Urinary bladder (tissue), 4 donors: ENCODE measurements around the gene MMD2. TPM values are rescaled to one million over a fixed set of nuclear protein-coding genes. Genes with fewer than 3 reads are reported as not detected.
"Not testable (repeated sequence)": the region's sequence is repeated elsewhere in the genome, so short reads cannot be mapped to it uniquely, and the experiment has no call there.

Experiments used
- DNase-seq: peaks from one replicate; pipeline ENCODE4 v3.0.0-alpha.2; 2015; ENCODE audit errors: extremely low spot score
- H3K27ac ChIP-seq: one replicate; pipeline ENCODE4 v1.5.1; 2013; ENCODE audit warnings: low read depth, mild to moderate bottlenecking, moderate library complexity
- H3K36me3 ChIP-seq: one replicate; pipeline ENCODE4 v1.6.1; 2013; ENCODE audit warnings: mild to moderate bottlenecking, moderate library complexity; ENCODE audit not compliant: insufficient read depth
- H3K4me1 ChIP-seq: one replicate; pipeline ENCODE4 v1.6.1; 2013; ENCODE audit warnings: mild to moderate bottlenecking, moderate library complexity; ENCODE audit not compliant: insufficient read depth
- H3K4me3 ChIP-seq: one replicate; pipeline ENCODE4 v1.5.1; 2013; ENCODE audit warnings: low read depth, low read length
- WGBS: extraction: QIAGEN DNeasy Blood & Tissue Kit; methylation state at CpG from one replicate; pipeline ENCODE4 v1.1.7; 2013; 5-methylcytosine and 5-hydroxymethylcytosine counted together
- polyA plus RNA-seq: library from polyadenylated mRNA; stranded (reverse); fragments of 200-250 nt; gene quantifications from one replicate; pipeline ENCODE4 v1.2.3, GENCODE V29; 2013
- total RNA-seq: library from RNA; depleted of rRNA; stranded (reverse); fragments of >200 nt; gene quantifications from one replicate; pipeline ENCODE4 v1.2.3, GENCODE V29; 2014
- donor health status: healthy with polysubstance abuse.
- donor health status: healthy.

MMD2 gene
- total and polyA plus RNA-seq, 2 donors, result 0.11 TPM; not detected in 1

GRCh38 chr7:4904346-4904745 lies 54.6 kb downstream of the MMD2 start:
- Histone ChIP-seq H3K27ac (no peak overlapping the region), H3K36me3 (no peaks in the 10 kb centered on the region), H3K4me3 (no peak overlapping the region), H3K4me1 (no peaks in the 10 kb centered on the region)
- DNase-seq, result no peak

GRCh38 chr7:4895766-4896165 lies 63.2 kb downstream of the MMD2 start:
- no peak overlapping the region for H3K4me3 ChIP-seq
- WGBS, result 86% methylated on average over 11 of the region's 11 CpGs
- DNase-seq, result no peak
- H3K27ac ChIP-seq, result no peak overlapping the region
- H3K4me1 ChIP-seq, result no peaks in the 10 kb centered on the region
- no peaks in the 10 kb centered on the region for H3K36me3 ChIP-seq

- H3K27ac ChIP-seq, result no peak overlapping the region
- WGBS, result 84% methylated on average over 9 of the region's 9 CpGs
- H3K36me3 ChIP-seq, result no peaks in the 10 kb centered on the region
- no peak for DNase-seq
- no peak overlapping the region for H3K4me3 ChIP-seq
- no peaks in the 10 kb centered on the region for H3K4me1 ChIP-seq
Measured at GRCh38 chr7:4894482-4894881, 64.5 kb downstream of the MMD2 start.

- WGBS, result 83% methylated on average over 8 of the region's 8 CpGs
- H3K27ac ChIP-seq, result no peak overlapping the region
- DNase-seq, result no peak
- H3K36me3 ChIP-seq, result no peaks in the 10 kb centered on the region
- no peak overlapping the region for H3K4me3 ChIP-seq
- H3K4me1 ChIP-seq, result no peaks in the 10 kb centered on the region
Measured at GRCh38 chr7:4893929-4894475, 65.0 kb downstream of the MMD2 start.

GRCh38 chr7:4893188-4893587 lies 65.8 kb downstream of the MMD2 start:
- H3K4me3 ChIP-seq, H3K4me1 ChIP-seq, H3K27ac ChIP-seq, H3K36me3 ChIP-seq, DNase-seq: not testable (repeated sequence)
- 81% methylated on average over 4 of the region's 4 CpGs for WGBS

- not testable (repeated sequence) for H3K27ac ChIP-seq, H3K4me3 ChIP-seq, H3K36me3 ChIP-seq, H3K4me1 ChIP-seq, DNase-seq
- WGBS, result 69% methylated on average over 2 of the region's 2 CpGs
Measured at GRCh38 chr7:4891522-4891921, 67.5 kb downstream of the MMD2 start.

- H3K4me1 ChIP-seq, result no peaks in the 10 kb centered on the region
- H3K36me3 ChIP-seq, result no peaks in the 10 kb centered on the region
- DNase-seq, result no peak
- H3K27ac ChIP-seq, result no peak overlapping the region
- H3K4me3 ChIP-seq, result no peak overlapping the region
- 41% methylated on average over 1 of the region's 1 CpG for WGBS
Measured at GRCh38 chr7:4889682-4890081, 69.3 kb downstream of the MMD2 start.

- Histone ChIP-seq H3K4me3 (no peak overlapping the region), H3K27ac (no peak overlapping the region), H3K36me3 (no peaks in the 10 kb centered on the region), H3K4me1 (no peaks in the 10 kb centered on the region)
- WGBS, result 46% methylated on average over 3 of the region's 3 CpGs
- DNase-seq, result no peak
Measured at GRCh38 chr7:4888161-4888560, 70.8 kb downstream of the MMD2 start.

- WGBS, result 59% methylated on average over 1 of the region's 1 CpG
Measured at GRCh38 chr7:4886671-4887070, 72.3 kb downstream of the MMD2 start.

GRCh38 chr7:4885317-4885807 lies 73.6 kb downstream of the MMD2 start:
- Histone ChIP-seq H3K27ac (no peak overlapping the region), H3K36me3 (no peaks in the 10 kb centered on the region), H3K4me1 (no peaks in the 10 kb centered on the region), H3K4me3 (no peak overlapping the region)
- no peak for DNase-seq
- WGBS, result 88% methylated on average over 7 of the region's 7 CpGs

More at GRCh38 chr7:4886671-4887070, 72.3 kb downstream of the MMD2 start:
- Histone ChIP-seq H3K36me3 (no peaks in the 10 kb centered on the region), H3K4me1 (no peaks in the 10 kb centered on the region), H3K4me3 (no peak overlapping the region), H3K27ac (no peak overlapping the region)
- no peak for DNase-seq

- no peak for DNase-seq
- H3K4me3 ChIP-seq, result no peak overlapping the region
Measured at GRCh38 chr7:4884164-4884563, 74.8 kb downstream of the MMD2 start.

GRCh38 chr7:4883372-4884144 lies 75.4 kb downstream of the MMD2 start, which contains the start of gene RADIL:
RADIL (minus strand) TSS chr7:4883716; CDS start chr7:4878139, 5,577 bp downstream.
- 3% methylated on average over 72 of the region's 72 CpGs for WGBS
- peak; percentile 58 for DNase-seq

More at GRCh38 chr7:4884164-4884563, 74.8 kb downstream of the MMD2 start:
- WGBS, result 75% methylated on average over 10 of the region's 10 CpGs
- Histone ChIP-seq H3K36me3 (no peaks in the 10 kb centered on the region), H3K4me1 (no peaks in the 10 kb centered on the region), H3K27ac (no peak overlapping the region)

GRCh38 chr7:4883033-4883371 lies 76.0 kb downstream of the MMD2 start:
- Histone ChIP-seq H3K4me3 (peak overlapping the region; percentile 62), H3K4me1 (no peaks in the 10 kb centered on the region), H3K36me3 (no peaks in the 10 kb centered on the region), H3K27ac (peak overlapping the region; percentile 81)
- WGBS, result under 1% methylated on average over 36 of the region's 36 CpGs
- no peak for DNase-seq

More at GRCh38 chr7:4883372-4884144, 75.4 kb downstream of the MMD2 start, which contains the start of gene RADIL:
- H3K4me3 ChIP-seq, result peak within 1 kb of the TSS; percentile 62
- H3K27ac ChIP-seq, result peak within 1 kb of the TSS; percentile 81
- no peaks in the 10 kb centered on the region for H3K36me3 ChIP-seq
- no peaks in the 10 kb centered on the region for H3K4me1 ChIP-seq
